Measurements from ENCODE around the gene CDC27.

Gene CDC27

DNA sequence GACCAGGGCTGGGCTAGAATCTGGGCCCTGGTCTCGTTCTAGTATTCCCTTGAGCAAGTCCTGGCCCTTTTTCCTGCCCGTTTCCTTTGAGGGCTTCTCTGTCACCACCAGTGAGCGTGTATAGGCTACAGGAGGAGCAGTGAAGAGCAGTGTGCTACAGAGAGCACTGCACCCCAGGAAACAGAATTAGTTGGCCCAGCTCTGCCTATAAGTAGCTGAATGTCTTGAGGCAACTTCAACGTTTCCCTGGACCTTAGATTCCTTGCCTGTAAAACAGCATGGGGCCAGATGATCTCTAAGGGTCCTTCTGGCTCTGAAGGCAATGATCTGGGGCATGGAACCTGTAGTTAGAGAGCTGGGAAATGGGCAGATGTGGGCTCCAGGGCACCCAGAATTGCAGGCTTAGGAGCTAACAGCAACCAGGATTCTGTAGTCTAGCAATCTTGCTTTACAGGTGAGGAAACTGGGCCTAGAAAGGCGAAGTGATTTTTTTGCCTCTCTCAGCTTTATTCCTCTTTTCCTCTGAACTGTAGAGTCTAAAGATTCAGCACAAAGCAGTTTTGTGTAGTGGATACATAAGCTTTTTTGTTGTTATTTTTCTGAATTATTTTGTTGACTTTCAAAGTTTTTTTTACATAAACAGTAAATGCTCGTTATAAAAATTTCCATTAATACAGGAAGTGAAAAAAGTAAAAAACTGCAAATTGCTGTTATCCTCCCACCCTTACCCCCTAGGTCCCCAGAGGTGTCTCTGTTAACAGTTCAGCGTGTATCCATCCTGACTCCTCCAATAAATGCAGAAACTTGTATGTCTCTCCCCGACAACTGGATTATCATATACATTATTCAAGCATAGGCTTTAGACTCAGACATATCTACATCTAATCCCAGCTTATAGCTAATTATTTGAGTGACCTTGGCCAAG, 18.3 kb upstream of the CDC27 start:
- no peak for TF ChIP-seq CTCF (IDR thresholded peaks at IDR 0.05; ENCODE audit: low read depth, low read length, missing control alignments)
- no peak overlapping the region for H3K4me3 ChIP-seq (ENCODE audit: low read depth, low read length)
- in situ Hi-C loops (cut with HindIII; ENCODE audit: low sequenced_read_pairs) = no loop called here
- no peak for DNase-seq (ENCODE audit: low read depth)

- no peak for TF ChIP-seq CTCF (IDR thresholded peaks at IDR 0.05; ENCODE audit: low read depth, low read length, missing control alignments)
- no peak overlapping the region for H3K4me3 ChIP-seq (ENCODE audit: low read depth, low read length)
- in situ Hi-C loops (cut with HindIII; ENCODE audit: low sequenced_read_pairs) = no loop called here
- peak; percentile 69 for DNase-seq (ENCODE audit: low read depth)
Observed at GRCh38 chr17:47205419-47205963, 16.4 kb upstream of the CDC27 start.

DNA sequence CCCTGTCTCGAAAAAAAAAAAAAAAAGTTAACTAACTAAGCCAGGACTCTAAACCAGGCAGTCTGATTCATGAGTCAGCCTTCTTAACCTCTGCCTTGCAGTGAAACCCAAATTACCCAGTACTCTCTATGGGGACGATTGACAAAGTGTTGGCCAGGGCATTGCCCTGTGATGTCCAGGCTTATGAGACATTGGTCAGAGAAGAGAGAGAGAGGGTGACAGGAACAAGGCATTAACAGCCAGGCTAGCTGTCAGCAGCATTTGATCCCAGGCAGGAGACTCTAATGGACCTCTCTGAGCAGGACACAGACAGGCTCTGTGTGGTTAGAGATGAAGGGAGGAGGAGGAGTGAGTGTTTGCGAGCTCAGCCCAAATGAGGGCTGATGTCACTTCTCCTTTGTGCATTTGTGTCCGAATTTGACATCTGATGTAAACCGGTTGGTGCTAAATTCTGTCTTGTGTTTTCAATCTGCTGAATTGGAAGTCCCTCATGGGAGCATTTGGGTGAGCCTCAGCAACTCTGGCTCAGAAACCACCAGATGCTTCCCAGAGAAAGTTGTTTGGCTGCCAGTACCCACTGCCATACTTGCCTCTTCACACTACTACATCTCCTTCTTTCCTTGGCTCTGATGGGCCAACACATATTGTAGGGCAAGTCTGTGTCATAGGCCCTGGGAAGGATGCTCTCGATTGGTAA, 15.8 kb upstream of the CDC27 start:
- no peak for DNase-seq (ENCODE audit: low read depth)
- no peak for TF ChIP-seq CTCF (IDR thresholded peaks at IDR 0.05; ENCODE audit: low read depth, low read length, missing control alignments)
- H3K4me3 ChIP-seq (ENCODE audit: low read depth, low read length) = no peak overlapping the region
- in situ Hi-C loops (cut with HindIII; ENCODE audit: low sequenced_read_pairs) = no loop called here

DNA sequence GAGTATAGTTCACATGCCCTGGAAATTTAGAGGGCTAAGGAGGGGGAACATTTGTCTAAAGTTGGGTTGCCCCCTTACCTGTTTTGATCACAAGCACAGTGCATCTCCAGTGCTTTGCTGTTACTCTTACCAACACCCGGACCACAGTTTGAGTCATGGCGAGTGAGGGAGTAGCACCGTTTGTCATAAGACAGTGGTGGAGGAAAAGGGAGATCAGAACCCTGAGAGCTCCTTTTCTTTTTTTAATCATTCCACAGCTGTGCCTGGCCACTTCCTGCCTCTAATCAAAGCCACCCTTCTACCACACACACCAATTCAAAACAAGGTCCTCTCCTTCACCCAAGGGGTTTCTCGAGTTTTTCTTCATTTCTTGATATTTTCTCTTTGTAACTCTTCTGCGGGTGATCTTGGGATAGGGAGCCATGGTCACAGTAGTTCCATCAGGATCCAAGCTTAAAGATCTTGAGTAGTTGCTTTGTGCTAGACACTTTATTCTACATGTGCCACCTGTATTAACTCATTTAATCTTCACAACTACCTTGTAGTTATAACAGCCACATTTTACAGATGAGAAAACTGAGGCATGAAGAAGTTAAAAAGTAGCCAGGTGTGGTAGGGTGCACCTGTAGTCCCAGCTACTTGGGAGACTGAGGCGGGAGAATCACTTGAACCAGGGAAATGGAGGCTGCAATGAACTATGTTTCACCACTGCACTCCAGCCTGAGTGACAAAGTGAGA, 15.1 kb upstream of the CDC27 start:
- no peak overlapping the region for H3K4me3 ChIP-seq (ENCODE audit: low read depth, low read length)
- in situ Hi-C loops (cut with HindIII; ENCODE audit: low sequenced_read_pairs) = no loop called here
- no peak for TF ChIP-seq CTCF (IDR thresholded peaks at IDR 0.05; ENCODE audit: low read depth, low read length, missing control alignments)
- DNase-seq (ENCODE audit: low read depth) = no peak

GRCh38 chr17:47201166-47201565, 12.1 kb upstream of the CDC27 start:
- in situ Hi-C loops (cut with HindIII; ENCODE audit: low sequenced_read_pairs) = no loop called here

More at GRCh38 chr17:47201166-47201565, 12.1 kb upstream of the CDC27 start:
- H3K4me3 ChIP-seq (ENCODE audit: low read depth, low read length) = no peak overlapping the region
- DNase-seq (ENCODE audit: low read depth) = no peak
- TF ChIP-seq CTCF (IDR thresholded peaks at IDR 0.05; ENCODE audit: low read depth, low read length, missing control alignments) = no peak

Data from astrocyte of the cerebellum (primary cell).